ENCODE results near the gene JPH4.
A peak's percentile ranks its signal among the peaks of the same experiment; 100 is the strongest.

JPH4 gene

GRCh38 chr14:23561259-23561658 is 17.3 kb downstream of the JPH4 start:
- Histone ChIP-seq H3K79me2 (ENCODE audit: control insufficient read depth, low read length) (peaks cover 39% of the 10 kb centered on the region), H3K4me1 (ENCODE audit: control insufficient read depth, low read length) (peaks cover 19% of the 10 kb centered on the region), H3K36me3 (ENCODE audit: control insufficient read depth, low read length) (peaks cover 84% of the 10 kb centered on the region), H3K4me3 (ENCODE audit: low read length) (no peak overlapping the region), H3K27me3 (ENCODE audit: control insufficient read depth, low read length) (no peaks in the 10 kb centered on the region), H3K27ac (ENCODE audit: low read depth, low read length) (no peak overlapping the region), H3F3A (ENCODE audit: control insufficient read depth, insufficient read depth) (peaks cover 10% of the 10 kb centered on the region; the same call in 1 of the 2 replicates), H4K20me1 (ENCODE audit: control insufficient read depth, insufficient read depth, low read depth, low read length) (0 out of 2 replicates have a peak, but pooled peaks cover 5% of the 10 kb centered on the region), H3K4me2 (ENCODE audit: low read length) (no peak overlapping the region), H3K9me3 (ENCODE audit: control insufficient read depth, insufficient read depth, low read length) (no peaks in the 10 kb centered on the region), H3K9me2 (replicated peaks; ENCODE audit: control insufficient read depth, low read length) (no peaks in the 10 kb centered on the region)
- TF ChIP-seq, protein P1, sequence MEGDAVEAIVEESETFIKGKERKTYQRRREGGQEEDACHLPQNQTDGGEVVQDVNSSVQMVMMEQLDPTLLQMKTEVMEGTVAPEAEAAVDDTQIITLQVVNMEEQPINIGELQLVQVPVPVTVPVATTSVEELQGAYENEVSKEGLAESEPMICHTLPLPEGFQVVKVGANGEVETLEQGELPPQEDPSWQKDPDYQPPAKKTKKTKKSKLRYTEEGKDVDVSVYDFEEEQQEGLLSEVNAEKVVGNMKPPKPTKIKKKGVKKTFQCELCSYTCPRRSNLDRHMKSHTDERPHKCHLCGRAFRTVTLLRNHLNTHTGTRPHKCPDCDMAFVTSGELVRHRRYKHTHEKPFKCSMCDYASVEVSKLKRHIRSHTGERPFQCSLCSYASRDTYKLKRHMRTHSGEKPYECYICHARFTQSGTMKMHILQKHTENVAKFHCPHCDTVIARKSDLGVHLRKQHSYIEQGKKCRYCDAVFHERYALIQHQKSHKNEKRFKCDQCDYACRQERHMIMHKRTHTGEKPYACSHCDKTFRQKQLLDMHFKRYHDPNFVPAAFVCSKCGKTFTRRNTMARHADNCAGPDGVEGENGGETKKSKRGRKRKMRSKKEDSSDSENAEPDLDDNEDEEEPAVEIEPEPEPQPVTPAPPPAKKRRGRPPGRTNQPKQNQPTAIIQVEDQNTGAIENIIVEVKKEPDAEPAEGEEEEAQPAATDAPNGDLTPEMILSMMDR (IDR thresholded peaks at IDR 0.05; ENCODE audit: low read depth, low read length, poor library complexity, severe bottlenecking), result no peak

DNA sequence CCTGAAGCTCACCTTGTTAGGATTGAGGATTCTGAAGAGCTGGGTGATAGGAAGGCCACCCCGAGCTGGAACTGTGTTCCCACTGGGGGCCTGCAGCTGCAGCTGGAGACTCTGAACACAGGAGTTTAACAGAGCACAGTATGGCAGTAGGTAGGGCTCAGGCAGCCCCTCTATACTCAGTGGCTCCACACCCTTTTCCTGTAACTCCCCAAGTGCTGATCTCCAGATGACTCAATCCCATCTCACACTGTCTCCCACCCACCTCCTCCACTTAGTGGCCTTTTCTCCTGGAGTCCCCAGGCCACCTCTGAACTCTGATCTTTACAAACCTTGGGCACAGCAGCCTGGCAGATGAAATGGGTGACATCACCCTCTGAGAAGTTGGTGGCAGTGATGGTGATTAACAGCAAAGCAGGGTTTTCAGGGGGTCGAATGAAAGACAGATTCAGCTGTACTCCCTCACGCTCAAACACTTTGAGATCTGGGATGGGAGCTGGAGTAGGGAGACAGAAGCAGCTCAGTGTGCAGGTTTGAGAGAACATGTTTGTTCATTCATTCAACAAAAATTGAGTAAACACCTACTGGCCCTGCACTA is 18.6 kb downstream of the JPH4 start:
- Histone ChIP-seq H4K20me1 (ENCODE audit: control insufficient read depth, insufficient read depth, low read depth, low read length) (0 out of 2 replicates have a peak, but pooled peaks cover 5% of the 10 kb centered on the region), H3K9me3 (ENCODE audit: control insufficient read depth, insufficient read depth, low read length) (no peaks in the 10 kb centered on the region), H3K4me3 (ENCODE audit: low read length) (no peak overlapping the region), H3K27ac (ENCODE audit: low read depth, low read length) (no peak overlapping the region), H3F3A (ENCODE audit: control insufficient read depth, insufficient read depth) (peaks cover 10% of the 10 kb centered on the region; the same call in 1 of the 2 replicates), H3K27me3 (ENCODE audit: control insufficient read depth, low read length) (no peaks in the 10 kb centered on the region), H3K79me2 (ENCODE audit: control insufficient read depth, low read length) (peaks cover 32% of the 10 kb centered on the region), H3K9me2 (replicated peaks; ENCODE audit: control insufficient read depth, low read length) (no peaks in the 10 kb centered on the region), H3K36me3 (ENCODE audit: control insufficient read depth, low read length) (peaks cover 72% of the 10 kb centered on the region), H3K4me1 (ENCODE audit: control insufficient read depth, low read length) (peaks cover 19% of the 10 kb centered on the region), H3K4me2 (ENCODE audit: low read length) (no peak overlapping the region)
- no peak for TF ChIP-seq EZH2phosphoT487 (IDR thresholded peaks at IDR 0.05; ENCODE audit: borderline replicate concordance, low read length)
- TF ChIP-seq, protein P1 (IDR thresholded peaks at IDR 0.05; ENCODE audit: low read depth, low read length, poor library complexity, severe bottlenecking), result no peak

DNA sequence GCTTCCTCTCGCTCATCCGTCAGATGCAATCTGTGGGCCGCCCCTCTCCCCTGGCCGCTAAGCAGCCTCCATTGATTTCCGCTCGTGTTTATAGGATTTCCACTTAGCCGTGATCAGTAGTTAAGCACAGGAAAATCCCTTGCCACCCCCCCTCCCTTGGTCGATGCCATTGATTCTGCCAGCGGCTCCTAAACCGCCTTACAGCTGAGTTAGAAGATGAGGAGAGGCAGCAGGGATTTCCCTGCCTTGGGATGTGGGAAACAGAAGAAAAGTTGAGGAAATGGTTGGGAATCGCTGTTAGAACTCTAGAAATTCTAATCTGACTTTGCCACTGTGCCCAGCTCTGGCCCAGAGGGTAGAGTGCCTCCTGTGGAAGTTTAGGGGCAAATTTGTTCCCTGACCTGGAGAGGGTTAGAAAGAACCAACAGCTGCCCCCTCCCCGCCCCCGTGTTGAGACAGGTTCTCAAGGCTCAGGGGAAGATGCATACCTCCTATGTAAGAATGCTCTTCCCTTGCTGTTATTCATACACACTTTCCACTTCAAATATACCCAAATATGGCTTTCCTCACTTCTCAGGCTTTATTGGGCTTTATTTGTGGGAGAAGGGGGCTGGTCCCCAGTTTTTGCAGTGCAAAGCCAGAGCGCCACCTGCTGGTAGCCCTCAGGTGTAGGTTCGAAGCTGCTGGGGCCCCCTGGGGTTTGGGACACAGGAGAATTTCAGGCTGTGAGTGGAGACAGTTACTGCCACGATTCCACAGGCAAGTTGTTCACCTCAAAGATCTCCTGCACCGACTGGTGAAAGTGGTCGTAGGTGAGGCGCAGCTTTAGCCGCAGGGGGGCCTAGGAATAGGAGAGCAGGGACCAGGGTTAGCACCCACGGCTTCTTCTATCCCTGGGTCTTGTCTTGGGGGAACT is 19.3 kb downstream of the JPH4 start:
- H3K4me2 ChIP-seq (ENCODE audit: low read length), result no peak overlapping the region
- H3K27ac ChIP-seq (ENCODE audit: low read depth, low read length), result no peak overlapping the region
- peaks cover 19% of the 10 kb centered on the region for H3K4me1 ChIP-seq (ENCODE audit: control insufficient read depth, low read length)
- no peaks in the 10 kb centered on the region for H3K9me3 ChIP-seq (ENCODE audit: control insufficient read depth, insufficient read depth, low read length)
- no peak overlapping the region for H3K4me3 ChIP-seq (ENCODE audit: low read length)
- H3F3A ChIP-seq (ENCODE audit: control insufficient read depth, insufficient read depth), result peaks cover 10% of the 10 kb centered on the region; the same call in 1 of the 2 replicates
- TF ChIP-seq EZH2phosphoT487 (IDR thresholded peaks at IDR 0.05; ENCODE audit: borderline replicate concordance, low read length), result no peak
- TF ChIP-seq, protein P1 (IDR thresholded peaks at IDR 0.05; ENCODE audit: low read depth, low read length, poor library complexity, severe bottlenecking), result peak; percentile 99
- peaks cover 64% of the 10 kb centered on the region for H3K36me3 ChIP-seq (ENCODE audit: control insufficient read depth, low read length)
- 0 out of 2 replicates have a peak, but pooled peaks cover 5% of the 10 kb centered on the region for H4K20me1 ChIP-seq (ENCODE audit: control insufficient read depth, insufficient read depth, low read depth, low read length)
- H3K9me2 ChIP-seq (replicated peaks; ENCODE audit: control insufficient read depth, low read length), result no peaks in the 10 kb centered on the region
- no peaks in the 10 kb centered on the region for H3K27me3 ChIP-seq (ENCODE audit: control insufficient read depth, low read length)
- H3K79me2 ChIP-seq (ENCODE audit: control insufficient read depth, low read length), result peaks cover 32% of the 10 kb centered on the region
